NCI-H1930 (cell line): ENCODE measurements around the gene KRT75.
A peak's percentile ranks its signal among the peaks of the same experiment; 100 is the strongest.
"Not testable (repeated sequence)": the region's sequence is repeated elsewhere in the genome, so short reads cannot be mapped to it uniquely, and the experiment has no call there.

ENCODE experiments used
- DNase-seq, 2 experiments: peaks; one replicate each; lab custom pipeline; 2025; lab: John Stamatoyannopoulos, UW

KRT75 gene

DNA sequence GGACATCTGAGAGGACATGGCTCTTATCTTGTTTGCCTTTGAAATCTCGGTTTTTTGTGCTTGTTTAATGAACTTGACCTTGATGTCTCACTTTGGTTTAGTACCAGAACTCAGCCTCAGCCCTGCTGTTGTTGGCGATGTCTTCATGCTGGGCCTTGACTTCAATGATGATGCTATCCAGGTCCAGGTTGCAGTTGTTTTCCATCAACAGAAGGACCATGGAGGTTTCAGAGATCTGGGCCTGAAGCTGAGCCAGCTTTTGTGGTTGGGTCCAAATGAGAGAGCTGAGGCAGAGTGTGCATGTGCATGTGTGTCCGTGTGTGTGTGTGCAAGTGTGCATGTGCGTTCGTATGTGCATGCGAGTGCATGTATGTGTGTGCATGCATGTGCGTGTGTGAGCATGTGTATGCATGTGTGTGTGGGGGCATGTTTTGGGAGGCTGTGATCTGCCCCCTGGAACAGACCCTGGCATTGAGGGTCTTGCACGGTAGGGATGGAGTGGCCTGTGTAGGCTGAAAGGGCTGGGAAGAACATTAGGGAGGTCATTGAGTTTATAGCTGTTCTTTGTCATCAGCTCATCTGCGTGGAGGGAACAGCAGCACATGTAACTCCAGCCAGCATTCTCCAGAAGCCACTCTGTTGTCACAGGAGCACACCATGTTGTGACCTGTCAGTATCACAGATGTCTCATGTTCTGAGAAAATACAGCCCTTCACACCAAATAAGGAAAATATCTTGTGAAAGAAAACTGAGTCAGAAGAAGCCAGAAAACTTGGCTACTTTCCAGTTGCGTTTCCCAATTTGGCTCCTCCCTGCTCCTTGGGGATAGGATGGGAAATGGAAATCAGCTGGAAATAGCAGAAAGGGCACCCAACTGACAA lies 18.1 kb downstream of the KRT75 start:
- no peak for DNase-seq

DNA sequence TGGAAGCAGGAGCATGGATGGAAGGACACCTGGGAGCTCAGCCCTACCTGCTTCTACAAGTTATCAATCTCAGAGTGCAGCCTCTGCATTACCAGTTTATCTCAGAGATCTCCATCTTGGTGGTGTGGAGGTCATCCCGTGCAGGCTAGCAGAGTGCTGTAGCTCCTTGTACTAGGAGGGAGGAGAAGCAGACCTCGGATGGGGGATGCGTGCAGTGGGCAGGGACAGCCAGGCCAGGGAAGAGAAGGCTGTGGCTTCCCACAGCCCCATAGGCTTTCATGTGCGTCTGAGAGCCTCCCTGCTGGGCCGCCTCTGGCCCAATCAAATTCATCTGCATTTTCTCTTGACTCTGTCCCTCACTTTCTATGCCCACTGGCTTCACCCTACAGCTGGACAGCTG lies 19.2 kb downstream of the KRT75 start:
- no peak for DNase-seq

DNA sequence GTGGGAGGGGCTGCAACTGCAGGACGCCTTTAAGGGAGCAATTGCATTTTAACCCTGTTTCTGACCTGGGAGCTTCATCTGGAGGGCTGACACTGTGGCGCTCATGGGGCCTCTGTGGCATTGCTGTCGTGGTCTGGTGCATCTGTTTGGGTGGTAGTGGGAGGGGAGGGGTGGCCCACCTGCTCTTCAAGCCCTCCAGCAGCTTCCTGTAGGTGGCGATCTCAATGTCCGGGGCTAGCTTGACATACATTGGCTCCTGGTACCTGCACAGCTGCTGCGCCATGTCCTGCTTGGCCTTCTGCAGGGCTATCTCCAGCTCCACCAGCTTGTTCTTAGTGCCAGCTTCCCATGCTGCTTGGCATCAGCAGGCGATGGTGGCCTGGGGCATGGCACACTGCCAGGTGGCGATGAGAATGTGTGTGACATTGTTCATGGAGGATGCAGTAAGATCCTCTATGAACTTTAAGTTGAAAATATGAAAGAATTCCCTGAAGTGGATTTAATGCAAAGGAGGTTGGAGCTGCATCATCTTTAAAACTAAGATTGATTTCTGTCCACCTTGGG lies 20.3 kb downstream of the KRT75 start:
- no peak for DNase-seq

DNA sequence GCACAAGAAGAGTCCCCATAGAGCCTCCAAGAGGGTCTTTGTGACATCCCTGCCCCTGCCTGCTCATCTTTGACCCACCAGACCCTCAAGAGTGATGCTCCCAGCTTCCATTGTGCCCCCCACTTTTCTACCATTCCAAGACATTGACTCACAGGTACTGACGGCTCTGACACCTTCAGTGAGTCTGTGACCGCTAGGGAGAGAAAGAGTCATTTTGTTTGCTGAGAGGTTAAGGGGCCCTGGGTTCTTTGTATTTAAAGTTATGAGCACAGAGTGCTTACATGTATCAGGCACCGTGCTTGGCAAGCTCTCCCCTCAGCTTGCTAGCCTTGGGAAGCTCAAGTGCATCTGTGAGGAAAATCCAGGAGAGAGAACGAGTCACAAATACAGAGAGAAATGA lies 21.0 kb downstream of the KRT75 start:
- DNase-seq, result no peak

DNA sequence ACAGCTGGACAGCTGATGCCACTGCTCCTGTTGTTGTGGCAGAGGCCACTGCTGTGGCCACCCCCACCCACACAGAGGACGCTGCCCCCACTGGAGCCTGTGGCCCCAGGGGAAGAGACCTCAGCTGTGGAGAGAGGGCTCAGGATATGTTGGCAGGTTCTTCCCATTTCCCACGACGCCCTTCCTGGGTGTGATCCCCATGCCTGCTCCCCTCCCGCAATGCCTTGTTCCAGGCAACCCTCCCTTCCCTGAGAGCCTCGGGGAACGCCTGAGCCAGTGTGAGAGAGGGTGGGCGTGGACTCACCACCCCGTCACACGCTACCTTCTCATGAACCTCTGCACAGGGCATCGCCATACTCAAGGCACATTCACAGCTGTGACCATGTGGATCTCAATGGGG lies 22.4 kb downstream of the KRT75 start:
- no peak for DNase-seq

DNA sequence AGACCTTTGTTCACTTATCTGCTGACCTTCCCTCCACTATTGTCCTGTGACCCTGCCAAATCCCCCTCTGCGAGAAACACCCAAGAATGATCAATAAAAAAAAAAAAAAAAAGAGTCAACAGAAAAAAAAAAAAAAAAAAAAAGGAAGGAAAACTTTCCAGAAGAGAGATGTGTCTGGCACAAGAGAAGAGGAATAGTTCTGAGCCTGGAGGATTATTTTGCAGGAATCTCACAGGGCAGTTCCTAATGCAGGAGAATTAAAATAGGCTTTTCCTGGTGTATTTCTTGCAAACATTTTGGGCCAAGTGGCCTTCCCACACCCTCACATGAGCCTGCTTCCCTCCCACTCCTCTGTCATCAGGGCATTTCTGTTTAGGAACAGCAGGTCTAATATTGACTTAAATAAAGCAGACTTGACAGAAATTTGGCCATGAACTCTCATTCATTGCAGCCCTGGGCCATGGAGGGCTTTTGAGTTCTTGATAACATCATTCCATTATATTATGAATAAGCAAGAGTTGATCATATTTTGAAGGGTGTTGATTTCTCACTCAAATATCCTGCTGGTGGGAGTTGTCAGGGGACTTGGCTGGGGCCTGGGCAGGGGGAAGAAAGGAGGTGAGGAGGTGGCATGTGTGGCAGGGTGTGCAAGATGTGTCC lies 23.5 kb downstream of the KRT75 start:
- DNase-seq, result not testable (repeated sequence)

DNA sequence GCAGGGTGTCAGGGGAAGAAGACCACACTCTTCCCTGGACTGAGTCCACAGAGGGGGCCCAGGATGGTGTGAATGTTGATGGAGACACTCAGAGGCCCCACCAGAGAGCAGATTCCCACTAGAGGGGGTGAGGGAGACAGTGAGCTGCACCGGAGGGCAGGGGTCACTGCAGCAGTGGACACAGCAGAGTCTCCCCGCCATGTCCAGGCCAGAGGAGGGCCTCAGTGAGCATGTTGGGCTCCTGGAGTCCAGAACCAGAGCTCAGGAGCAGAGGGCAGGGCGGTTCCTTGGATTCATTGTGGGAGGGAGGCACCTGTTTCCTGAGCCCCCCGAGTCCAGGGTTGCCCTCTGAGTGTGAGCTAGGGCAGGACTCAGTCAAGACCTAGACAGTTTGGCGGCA lies 26.3 kb downstream of the KRT75 start:
- no peak for DNase-seq

DNA sequence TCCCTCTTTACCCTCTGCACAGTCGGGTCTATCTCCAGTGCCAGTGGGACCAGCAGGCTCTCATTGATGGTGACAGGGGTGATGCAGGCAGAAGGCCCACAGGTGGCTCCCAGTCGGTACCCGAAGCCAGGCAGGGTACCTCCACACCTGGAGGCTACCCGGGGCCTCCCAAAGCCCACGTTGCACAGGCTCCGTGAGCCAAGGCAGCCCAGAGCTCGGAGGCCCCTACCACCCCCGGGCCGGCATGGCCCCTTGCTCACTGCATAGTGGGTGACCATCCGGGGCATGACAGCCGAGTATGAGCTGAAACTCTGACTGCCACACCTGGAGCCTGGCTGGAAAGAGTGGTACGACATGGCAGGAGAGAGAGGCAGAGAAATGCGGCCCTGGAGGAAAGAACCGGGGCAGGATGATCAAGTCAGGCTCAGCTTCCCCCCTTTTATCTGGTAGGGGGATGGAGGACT lies 28.2 kb downstream of the KRT75 start, which contains the start of gene KRT82:
Gene KRT82, minus strand, starts transcription at position 414 of the 464 bp plus-strand sequence. Its CDS starts 58 bp downstream, at position 356.
- DNase-seq, result no peak

DNA sequence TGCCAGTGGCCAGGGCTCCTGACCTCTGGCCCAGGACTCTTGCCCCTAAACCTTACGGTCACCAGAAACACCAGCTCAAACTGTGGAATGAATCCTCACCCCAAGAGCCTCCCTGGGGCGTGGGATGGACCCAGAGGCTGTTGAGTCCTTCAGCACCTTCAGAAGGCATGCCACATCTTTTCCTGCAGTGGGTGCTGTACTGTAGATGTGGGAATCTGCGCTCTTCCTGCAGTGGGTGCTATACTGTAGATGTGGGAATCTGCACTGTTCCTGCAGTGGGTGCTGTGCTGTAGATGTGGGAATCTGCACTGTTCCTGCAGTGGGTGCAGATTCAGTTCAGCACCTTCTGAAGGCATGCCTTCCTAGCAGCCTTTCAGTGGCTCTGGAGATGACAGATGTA lies 29.2 kb downstream of the KRT75 start:
- DNase-seq, result no peak

DNA sequence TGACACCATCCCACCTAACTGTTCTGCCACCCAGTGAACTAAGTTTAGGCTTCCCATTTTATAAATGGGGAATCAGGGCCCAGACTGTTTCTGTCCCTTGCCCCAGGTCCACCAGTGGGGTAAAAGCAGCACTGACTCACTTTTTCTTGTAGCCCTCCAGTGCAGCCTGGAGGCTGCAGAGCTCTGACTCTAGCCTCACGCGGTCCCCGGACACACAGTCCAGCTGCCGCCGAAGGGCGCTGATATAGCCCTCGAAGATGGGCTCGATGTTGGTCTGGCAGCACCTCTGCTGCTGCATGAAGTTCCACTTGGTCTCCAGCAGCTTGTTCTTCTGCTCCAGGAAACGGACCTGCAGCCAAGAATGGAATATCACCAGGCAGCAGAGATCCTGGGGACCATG lies 30.6 kb downstream of the KRT75 start:
- no peak for DNase-seq

DNA sequence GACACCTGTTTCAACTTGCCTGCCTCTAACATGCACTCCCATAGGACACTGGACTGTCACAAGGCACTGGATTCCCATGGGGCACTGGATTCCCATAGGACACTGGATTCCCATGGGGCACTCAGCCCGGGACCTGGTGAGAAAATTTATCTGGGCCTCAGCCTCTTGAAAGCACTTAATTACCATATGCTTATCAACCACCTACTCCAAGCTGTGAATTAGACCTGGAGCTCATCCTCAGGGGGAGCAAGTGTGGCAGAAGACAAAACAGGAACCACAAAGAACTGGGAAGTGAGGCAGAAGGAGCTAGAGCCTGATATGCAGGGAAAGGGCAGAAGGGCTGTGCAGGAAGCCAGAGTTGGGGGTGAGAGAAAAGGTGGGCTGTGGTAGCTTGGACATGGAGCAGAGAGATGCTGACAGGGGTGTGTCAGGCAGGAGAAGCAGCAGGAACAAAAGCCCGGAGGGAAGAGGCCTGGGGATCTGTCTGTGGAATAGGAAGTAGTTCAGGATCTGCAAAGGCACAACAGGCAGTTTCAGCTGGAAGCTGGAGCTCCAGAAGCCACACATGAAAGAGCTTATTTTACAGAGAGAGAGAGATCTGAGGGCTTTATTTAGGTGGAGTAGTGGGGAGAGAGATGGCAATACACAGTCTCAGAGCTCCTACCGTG lies 31.2 kb downstream of the KRT75 start:
- no peak for DNase-seq

DNA sequence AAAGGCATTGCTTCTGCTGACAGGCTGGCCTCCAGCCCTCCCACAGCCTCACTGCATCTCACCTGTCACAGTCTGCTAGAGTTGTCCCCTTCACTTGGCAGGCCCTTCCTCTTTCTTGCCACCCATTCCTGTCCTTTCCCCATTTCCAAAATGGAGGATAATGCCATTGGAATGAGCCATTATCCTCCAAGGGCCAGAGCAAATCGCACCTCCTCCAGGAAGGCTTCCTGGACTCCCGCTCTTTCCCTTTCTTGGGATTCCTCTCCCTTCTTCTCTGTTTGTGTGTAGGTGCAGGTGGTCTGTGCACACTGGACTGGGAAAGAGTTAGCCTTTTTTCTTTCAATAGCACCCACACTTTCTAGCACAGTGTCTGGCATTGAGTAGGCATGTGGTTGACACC lies 31.8 kb downstream of the KRT75 start:
- no peak for DNase-seq

DNA sequence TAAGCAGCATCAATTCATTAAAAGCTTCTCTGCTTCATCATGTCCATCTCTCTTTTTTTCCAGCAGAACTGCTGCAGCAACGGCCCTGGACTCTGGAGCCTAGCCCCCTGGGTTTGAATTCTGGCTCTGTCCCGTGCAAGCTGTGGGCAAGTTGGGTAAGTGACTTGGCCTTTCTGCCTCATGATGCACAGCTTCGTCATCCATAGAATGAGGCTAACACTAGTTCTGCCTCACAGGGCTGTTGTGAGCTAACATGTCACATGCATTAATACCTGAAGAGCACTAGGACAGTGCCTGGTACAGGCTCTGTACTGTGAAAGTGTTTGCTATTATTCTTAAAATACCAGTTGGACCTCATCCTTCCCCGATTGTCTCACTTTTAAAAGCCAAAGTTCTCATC lies 32.2 kb downstream of the KRT75 start:
- no peak for DNase-seq

DNA sequence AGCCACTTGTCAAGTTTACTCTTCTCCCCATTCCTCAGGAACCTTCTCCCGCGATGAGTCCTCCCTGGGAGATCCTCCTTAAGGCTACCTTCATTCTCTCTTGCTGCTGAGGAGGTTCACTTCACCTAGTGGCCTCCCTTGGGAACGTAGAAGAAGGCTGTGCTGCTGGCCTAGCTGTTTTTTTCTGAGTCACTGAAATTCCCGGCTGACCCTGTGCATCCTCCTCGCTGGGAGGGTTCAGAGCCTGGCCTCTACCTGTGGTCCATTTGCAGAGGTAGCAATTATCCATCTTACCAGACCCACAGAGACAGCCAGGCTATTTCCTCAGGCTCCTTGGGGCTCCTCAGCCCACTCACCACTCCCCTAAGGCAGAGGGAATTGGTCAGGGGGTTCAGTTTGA lies 32.6 kb downstream of the KRT75 start:
- DNase-seq, result no peak

DNA sequence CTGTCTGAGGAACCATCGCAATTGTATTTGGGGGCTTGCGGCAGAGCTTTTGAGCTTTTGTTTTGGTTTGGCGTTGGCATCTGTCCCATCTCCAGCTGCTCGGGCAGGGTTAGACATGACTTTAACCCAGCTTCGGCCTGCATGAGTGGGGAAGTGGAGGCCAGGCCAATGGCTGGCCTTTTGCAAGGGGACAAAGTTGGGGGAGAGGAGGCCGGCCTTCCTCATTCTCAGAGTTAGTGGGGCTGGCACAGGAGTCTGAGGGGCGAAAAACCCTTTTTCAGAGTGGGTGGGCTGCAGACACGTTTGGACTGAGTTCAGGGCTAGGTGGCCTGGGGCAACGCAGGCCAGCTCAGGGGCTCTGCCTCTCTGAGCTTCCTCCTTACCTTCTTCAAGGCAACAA lies 33.3 kb downstream of the KRT75 start:
- no peak for DNase-seq

DNA sequence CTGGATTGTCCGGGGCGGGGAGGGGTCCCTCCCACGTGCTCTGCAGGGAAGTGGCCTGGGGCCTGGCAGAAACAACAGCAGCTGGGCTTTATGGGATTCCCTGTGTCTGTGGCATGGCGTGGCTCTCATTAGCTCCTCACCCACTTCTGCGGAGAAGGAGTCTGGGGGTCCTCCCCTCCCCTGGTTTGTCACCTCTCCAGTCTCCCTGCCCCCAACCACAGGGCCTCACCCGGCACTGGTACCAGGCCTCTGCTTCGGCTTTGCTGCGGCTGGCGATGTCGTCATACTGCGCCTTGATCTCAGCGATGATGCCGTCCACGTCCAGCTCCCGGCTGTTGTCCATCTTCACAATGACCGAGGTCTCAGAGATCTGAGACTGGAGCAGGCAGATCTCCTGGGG lies 34.4 kb downstream of the KRT75 start:
- no peak for DNase-seq

DNA sequence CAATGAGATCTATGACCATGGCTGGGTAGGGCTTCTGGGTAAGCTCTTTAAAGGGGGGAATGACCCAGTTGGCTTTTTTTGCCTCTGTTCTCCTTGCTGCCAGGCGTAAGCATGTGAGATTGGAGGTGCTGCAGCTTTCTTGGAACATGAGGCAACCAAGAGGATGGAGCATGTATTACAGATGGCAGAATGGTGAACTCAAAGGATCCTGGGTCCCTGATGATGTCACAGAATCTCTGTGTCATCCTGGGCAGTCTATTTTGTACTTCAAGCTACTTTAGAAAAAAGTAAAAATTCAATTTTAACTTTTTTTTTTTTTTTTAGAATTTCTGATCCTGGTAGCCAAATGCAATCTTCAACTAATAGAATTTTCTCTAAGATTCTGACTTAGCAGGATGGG lies 36.0 kb downstream of the KRT75 start:
- no peak for DNase-seq

DNA sequence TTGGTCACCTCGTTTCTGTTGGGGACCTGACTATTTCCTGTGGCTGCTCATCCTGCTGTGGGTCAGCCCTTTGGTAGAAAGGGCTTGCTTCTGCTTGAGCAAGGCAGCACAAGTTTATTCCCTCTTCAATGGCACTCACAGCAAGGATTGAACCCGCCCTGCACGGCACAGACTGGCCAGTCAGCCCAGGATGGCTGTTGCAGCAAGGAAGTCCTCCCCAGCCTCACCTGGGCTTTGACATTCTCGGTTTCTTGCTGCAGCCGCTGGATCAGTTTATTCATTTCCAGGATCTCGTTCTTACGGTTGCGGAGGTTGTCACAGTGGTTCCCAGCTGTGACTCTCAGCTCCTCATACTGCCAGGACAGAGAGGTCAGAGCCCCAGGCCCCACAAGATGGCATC lies 37.5 kb downstream of the KRT75 start:
- no peak for DNase-seq

DNA sequence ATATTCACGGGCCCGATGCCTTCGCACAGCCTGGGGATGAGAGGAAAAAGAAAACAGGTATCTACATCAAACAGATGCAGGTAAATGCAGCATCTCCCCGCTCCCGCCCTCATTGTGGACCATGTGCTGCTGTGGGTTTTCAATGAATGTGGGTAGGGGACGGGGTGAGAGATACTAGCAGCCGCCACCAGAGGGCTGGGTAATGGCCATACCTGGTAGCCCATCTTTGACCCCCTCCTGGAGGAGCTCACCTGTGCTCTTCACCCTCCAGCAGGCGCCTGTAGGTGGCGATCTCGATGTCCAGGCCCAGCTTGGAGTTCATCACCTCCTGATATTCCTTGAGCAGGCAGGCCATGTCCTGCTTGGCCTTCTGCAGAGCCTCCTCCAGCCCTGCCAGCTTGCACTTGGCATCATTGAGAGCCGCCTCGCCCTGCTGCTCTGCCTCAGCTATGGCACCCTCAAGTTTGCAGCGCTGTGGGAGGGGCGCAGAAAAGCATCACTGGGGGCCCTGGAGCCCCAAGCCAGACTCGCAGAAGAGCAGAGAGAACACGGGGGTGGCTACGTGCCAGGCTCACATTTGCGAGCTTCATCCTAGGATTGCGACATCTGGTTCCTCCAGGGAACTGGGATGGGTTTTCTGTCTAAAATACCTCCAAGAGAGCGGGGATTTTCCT lies 38.3 kb downstream of the KRT75 start:
- DNase-seq, result peak; percentile 26 to 35

DNA sequence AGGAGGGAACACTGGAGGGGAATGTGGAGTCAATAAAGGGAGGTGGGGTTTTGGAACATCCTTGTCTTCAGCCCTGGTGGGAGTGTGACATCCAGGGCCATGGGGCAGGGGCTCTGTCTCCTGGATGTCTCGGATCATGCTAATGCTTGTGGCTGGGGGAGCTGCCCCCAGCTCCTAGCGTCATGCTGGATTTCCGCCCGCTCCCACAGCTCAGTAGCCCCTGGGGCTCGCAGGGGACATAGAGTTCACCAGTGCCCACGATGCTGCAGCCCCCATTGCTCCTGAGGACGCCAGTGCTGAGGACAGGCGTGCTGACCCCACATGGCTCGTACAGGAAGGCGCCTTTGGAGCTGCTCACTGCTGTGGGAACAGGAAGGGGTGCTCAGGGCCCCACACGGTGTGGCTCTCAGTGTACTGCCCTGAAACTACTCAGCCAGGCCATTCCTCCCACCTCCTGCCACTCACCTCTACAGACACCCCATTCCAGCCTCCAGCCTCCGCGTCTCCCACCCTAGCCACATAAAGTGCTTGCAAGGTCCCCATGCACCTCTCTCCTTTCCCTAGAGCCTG lies 39.2 kb downstream of the KRT75 start:
- no peak for DNase-seq

DNA sequence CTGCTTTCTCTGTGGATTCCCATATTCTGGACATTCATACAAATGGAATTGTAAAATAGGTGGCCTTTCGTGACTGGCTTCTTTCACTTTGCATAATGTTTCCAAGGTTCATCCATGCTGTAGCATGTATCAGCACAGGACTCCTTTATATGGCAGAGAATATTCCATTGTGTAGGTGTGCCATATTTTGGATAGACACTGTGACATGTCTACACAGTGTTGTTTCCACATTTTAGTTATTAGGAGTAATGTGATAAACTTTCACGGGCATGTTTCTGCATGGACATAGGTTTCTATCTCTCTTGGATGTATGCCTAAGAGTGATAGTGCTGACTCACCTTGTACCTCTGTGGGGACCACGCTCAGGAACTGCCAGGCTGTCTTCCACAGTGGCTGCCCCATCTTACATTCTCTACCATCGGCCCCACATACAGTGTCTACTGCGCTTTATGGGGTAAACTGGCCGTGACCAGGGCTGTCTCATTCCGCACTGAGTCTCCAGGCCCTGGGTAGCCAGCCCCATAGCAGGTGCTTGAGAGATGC lies 41.6 kb downstream of the KRT75 start:
- DNase-seq, result no peak
